HepG2 (cell line): ENCODE data around the gene PIAS1. TPM values are rescaled to one million over a fixed set of nuclear protein-coding genes. Genes with fewer than 3 reads are reported as not detected.

ENCODE experiments used
- ARNT2 ChIP-seq: sonication (generic); formaldehyde crosslinking; IDR thresholded peaks from 2 replicates; pipeline ENCODE4 v1.8.0; 2022; ENCODE audit warnings: mild to moderate bottlenecking, low read depth, missing genetic modification reagents, moderate library complexity
- BORCS8-MEF2B ChIP-seq: sonication (generic); formaldehyde crosslinking; IDR thresholded peaks from 2 replicates; pipeline ENCODE4 v1.8.0; 2022; ENCODE audit warnings: mild to moderate bottlenecking, missing genetic modification reagents
- CHD2 ChIP-seq: IDR thresholded peaks from 2 replicates; pipeline ENCODE4 v1.6.1; 2011; ENCODE audit warnings: low read depth, low read length, improper control_type of control experiment
- KAT8 ChIP-seq: IDR thresholded peaks from 2 replicates; pipeline ENCODE4 v1.6.1; 2016; ENCODE audit warnings: missing genetic modification reagents, missing compliant biosample characterization
- KMT2B ChIP-seq: IDR thresholded peaks from 2 replicates; pipeline ENCODE4 v1.6.1; 2016; ENCODE audit warnings: missing genetic modification reagents, missing compliant biosample characterization
- NBN ChIP-seq: fragments of 450-650 bp; conservative IDR thresholded peaks from 2 replicates; pipeline ENCODE4 v1.6.1; 2017
- NONO ChIP-seq, 2 experiments: fragments of 450-650 bp in 1 of 2; sonication (generic) in 1 of 2; formaldehyde crosslinking in 1 of 2; IDR thresholded peaks in 1 of 2; conservative IDR thresholded peaks in 1 of 2; 2 replicates each; pipeline versions ENCODE4 v1.6.1 to v1.8.0; 2017 to 2022; ENCODE audit warnings: mild to moderate bottlenecking in 1 of 2, missing genetic modification reagents in 1 of 2, moderate library complexity in 1 of 2
- PHB2 ChIP-seq: fragments of 450-650 bp; IDR thresholded peaks from 2 replicates; pipeline ENCODE4 v1.6.1; 2018; ENCODE audit not compliant: partially characterized antibody
- RCOR2 ChIP-seq: IDR thresholded peaks from 2 replicates; pipeline ENCODE4 v1.6.1; 2016; ENCODE audit warnings: missing biosample characterization, missing genetic modification reagents
- TARDBP ChIP-seq: sonication (generic); formaldehyde crosslinking; IDR thresholded peaks from 2 replicates; pipeline ENCODE4 v1.8.0; 2022; ENCODE audit warnings: mild to moderate bottlenecking, missing genetic modification reagents
- ZNF501 ChIP-seq: sonication (generic); formaldehyde crosslinking; IDR thresholded peaks from 2 replicates; pipeline ENCODE4 v1.5.1; 2020; ENCODE audit warnings: mild to moderate bottlenecking, moderate library complexity, missing genetic modification reagents
- ZNF772 ChIP-seq: sonication (generic); formaldehyde crosslinking; IDR thresholded peaks from 2 replicates; pipeline ENCODE4 v1.5.0; 2020; ENCODE audit warnings: mild to moderate bottlenecking, missing genetic modification reagents
- ZNF773 ChIP-seq: sonication (generic); formaldehyde crosslinking; IDR thresholded peaks from 2 replicates; pipeline ENCODE4 v1.4.0; 2020; ENCODE audit warnings: missing genetic modification reagents, borderline replicate concordance
- polyA plus RNA-seq, 8 experiments: library from polyadenylated mRNA; depleted of rRNA in 3 of 8; stranded (reverse) in 7 of 8; unstranded in 1 of 8; fragments of >200 nt; fragmentation: Illumina TruSeq in 4 of 8; extraction: Trizol in 4 of 8; gene quantifications; 2 replicates each; pipeline versions ENCODE4 v1.2.1 to v1.2.3, GENCODE V29; 2011 to 2016; ENCODE audit warnings: low read depth in 4 of 8, missing spikeins in 1 of 8, mixed read lengths in 1 of 8; ENCODE audit not compliant: insufficient read depth in 1 of 8
- total RNA-seq, 5 experiments: library from RNA; depleted of rRNA; stranded (reverse); fragments of >200 nt; fragmentation: Illumina TruSeq; extraction: Trizol; gene quantifications; 2 replicates each; pipeline ENCODE4 v1.2.3, GENCODE V29; 2016; ENCODE audit warnings: low read depth in 1 of 5
- TF ChIP-seq, protein P1 (sequence below): sonication (generic); formaldehyde crosslinking; IDR thresholded peaks from 2 replicates; pipeline ENCODE4 v1.5.0; 2020; ENCODE audit warnings: missing genetic modification reagents
- TF ChIP-seq, protein P2 (sequence below): sonication (generic); IDR thresholded peaks from 2 replicates; pipeline ENCODE4 v1.6.1; 2016; ENCODE audit warnings: low read depth, borderline replicate concordance
- TF ChIP-seq, protein P3 (sequence below): sonication (generic); formaldehyde crosslinking; IDR thresholded peaks from 2 replicates; pipeline ENCODE4 v1.4.0; 2020; ENCODE audit warnings: missing genetic modification reagents, borderline replicate concordance
- TF ChIP-seq, protein P4 (sequence below): IDR thresholded peaks from 2 replicates; pipeline ENCODE4 v1.6.1; 2016; ENCODE audit warnings: low read depth, control low read depth
- TF ChIP-seq, protein P5 (sequence below): sonication (generic); formaldehyde crosslinking; IDR thresholded peaks from 2 replicates; pipeline ENCODE4 v1.4.0; 2020; ENCODE audit warnings: mild to moderate bottlenecking, missing genetic modification reagents
- TF ChIP-seq, protein P6 (sequence below), 2 experiments: sonication (generic) in 1 of 2; formaldehyde crosslinking in 1 of 2; IDR thresholded peaks; 2 replicates each; pipeline versions ENCODE4 v1.4.0 to v1.6.1; 2018 to 2020; ENCODE audit warnings: missing genetic modification reagents in 2 of 2, borderline replicate concordance in 1 of 2, low read depth in 1 of 2, mild to moderate bottlenecking in 1 of 2, missing biosample characterization in 1 of 2

The PIAS1 gene
- total and polyA plus RNA-seq, 2 of the 13 experiments (the other 11 are each of a cell fraction or from before 2014, with no cell fraction given) = 20.7 to 33.7 TPM

DNA sequence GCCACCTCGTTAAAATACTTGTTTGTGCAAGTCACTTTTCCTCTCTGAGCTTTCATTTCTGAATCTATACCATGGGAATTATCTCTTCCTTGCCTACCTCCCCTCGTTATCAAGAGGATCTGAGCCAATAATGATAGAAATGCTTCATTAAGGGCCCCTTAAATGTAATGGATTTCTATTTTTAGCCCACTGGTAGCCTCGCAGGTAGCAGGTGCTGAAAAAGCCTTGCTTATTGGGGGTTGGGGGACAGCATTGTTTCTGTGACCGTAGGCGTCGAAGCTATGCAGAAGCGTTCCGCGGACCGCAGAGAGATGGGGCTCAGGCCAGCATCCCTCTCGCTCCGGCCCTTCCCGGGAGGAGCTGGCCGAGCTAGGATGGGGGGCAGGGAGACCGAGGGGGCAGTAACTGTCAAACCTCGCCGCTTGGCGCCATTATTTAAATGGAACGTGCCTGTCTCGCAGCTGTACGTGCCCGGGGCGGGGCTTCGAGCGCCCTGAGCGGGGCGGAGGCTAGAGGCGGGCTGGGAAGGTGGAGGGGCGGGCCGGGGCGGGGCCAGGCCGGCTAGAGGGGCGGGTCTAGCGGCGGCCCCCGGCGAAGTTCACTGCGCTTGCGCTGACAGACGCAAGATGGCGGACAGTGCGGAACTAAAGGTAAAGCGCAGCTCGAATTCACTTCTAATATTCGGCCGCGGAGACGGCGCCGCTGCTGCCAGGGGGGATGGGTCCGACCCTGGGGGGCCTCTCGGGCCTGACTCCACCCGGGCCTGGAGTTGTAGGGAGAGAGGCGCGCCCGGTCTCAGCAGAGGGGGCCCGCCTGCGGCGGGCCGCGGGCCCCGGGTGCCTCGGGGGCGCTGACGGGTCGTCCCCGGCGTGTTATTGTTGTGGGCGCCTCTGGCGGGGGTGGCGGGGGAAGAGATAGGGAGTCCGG, at the start of gene PIAS1 (continued):
- peak; percentile 15; the same call in 1 of the 2 replicates for TF ChIP-seq ZNF772 (CRISPR knock-in tag)
- TF ChIP-seq, protein P1, sequence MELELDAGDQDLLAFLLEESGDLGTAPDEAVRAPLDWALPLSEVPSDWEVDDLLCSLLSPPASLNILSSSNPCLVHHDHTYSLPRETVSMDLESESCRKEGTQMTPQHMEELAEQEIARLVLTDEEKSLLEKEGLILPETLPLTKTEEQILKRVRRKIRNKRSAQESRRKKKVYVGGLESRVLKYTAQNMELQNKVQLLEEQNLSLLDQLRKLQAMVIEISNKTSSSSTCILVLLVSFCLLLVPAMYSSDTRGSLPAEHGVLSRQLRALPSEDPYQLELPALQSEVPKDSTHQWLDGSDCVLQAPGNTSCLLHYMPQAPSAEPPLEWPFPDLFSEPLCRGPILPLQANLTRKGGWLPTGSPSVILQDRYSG (CRISPR knock-in tag) = 0 out of 2 replicates have a peak, but pooled peaks have one; percentile 50
- TF ChIP-seq ZNF501 (CRISPR knock-in tag) = peak; percentile 48; the same call in 1 of the 2 replicates
- TF ChIP-seq, protein P2, sequence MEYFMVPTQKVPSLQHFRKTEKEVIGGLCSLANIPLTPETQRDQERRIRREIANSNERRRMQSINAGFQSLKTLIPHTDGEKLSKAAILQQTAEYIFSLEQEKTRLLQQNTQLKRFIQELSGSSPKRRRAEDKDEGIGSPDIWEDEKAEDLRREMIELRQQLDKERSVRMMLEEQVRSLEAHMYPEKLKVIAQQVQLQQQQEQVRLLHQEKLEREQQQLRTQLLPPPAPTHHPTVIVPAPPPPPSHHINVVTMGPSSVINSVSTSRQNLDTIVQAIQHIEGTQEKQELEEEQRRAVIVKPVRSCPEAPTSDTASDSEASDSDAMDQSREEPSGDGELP = peak; percentile 71
- TF ChIP-seq, protein P3, sequence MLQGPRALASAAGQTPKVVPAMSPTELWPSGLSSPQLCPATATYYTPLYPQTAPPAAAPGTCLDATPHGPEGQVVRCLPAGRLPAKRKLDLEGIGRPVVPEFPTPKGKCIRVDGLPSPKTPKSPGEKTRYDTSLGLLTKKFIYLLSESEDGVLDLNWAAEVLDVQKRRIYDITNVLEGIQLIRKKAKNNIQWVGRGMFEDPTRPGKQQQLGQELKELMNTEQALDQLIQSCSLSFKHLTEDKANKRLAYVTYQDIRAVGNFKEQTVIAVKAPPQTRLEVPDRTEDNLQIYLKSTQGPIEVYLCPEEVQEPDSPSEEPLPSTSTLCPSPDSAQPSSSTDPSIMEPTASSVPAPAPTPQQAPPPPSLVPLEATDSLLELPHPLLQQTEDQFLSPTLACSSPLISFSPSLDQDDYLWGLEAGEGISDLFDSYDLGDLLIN (CRISPR knock-in tag) = peak; percentile 44; the same call in 1 of the 2 replicates
- peak; percentile 75; the same call in 1 of the 2 replicates for TF ChIP-seq TARDBP (CRISPR knock-in tag)
- TF ChIP-seq, protein P4, sequence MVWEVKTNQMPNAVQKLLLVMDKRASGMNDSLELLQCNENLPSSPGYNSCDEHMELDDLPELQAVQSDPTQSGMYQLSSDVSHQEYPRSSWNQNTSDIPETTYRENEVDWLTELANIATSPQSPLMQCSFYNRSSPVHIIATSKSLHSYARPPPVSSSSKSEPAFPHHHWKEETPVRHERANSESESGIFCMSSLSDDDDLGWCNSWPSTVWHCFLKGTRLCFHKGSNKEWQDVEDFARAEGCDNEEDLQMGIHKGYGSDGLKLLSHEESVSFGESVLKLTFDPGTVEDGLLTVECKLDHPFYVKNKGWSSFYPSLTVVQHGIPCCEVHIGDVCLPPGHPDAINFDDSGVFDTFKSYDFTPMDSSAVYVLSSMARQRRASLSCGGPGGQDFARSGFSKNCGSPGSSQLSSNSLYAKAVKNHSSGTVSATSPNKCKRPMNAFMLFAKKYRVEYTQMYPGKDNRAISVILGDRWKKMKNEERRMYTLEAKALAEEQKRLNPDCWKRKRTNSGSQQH = no peak
- TF ChIP-seq, protein P5, sequence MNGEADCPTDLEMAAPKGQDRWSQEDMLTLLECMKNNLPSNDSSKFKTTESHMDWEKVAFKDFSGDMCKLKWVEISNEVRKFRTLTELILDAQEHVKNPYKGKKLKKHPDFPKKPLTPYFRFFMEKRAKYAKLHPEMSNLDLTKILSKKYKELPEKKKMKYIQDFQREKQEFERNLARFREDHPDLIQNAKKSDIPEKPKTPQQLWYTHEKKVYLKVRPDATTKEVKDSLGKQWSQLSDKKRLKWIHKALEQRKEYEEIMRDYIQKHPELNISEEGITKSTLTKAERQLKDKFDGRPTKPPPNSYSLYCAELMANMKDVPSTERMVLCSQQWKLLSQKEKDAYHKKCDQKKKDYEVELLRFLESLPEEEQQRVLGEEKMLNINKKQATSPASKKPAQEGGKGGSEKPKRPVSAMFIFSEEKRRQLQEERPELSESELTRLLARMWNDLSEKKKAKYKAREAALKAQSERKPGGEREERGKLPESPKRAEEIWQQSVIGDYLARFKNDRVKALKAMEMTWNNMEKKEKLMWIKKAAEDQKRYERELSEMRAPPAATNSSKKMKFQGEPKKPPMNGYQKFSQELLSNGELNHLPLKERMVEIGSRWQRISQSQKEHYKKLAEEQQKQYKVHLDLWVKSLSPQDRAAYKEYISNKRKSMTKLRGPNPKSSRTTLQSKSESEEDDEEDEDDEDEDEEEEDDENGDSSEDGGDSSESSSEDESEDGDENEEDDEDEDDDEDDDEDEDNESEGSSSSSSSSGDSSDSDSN (CRISPR knock-in tag) = 0 out of 2 replicates have a peak, but pooled peaks have one; percentile 25
- TF ChIP-seq RCOR2 (CRISPR knock-in tag) = 0 out of 2 replicates have a peak, but pooled peaks have one; percentile 27
- TF ChIP-seq KAT8 (CRISPR knock-in tag) = peak; percentile 72
- TF ChIP-seq ARNT2 (CRISPR knock-in tag) = no peak
- no peak for TF ChIP-seq NBN
- no peak for TF ChIP-seq NONO (IDR thresholded peaks at IDR 0.05)
- TF ChIP-seq NONO (CRISPR knock-in tag; conservative IDR thresholded peaks at IDR 0.05) = peak; percentile 54; the same call in 1 of the 2 replicates
- no peak for TF ChIP-seq PHB2
- TF ChIP-seq, protein P6, sequence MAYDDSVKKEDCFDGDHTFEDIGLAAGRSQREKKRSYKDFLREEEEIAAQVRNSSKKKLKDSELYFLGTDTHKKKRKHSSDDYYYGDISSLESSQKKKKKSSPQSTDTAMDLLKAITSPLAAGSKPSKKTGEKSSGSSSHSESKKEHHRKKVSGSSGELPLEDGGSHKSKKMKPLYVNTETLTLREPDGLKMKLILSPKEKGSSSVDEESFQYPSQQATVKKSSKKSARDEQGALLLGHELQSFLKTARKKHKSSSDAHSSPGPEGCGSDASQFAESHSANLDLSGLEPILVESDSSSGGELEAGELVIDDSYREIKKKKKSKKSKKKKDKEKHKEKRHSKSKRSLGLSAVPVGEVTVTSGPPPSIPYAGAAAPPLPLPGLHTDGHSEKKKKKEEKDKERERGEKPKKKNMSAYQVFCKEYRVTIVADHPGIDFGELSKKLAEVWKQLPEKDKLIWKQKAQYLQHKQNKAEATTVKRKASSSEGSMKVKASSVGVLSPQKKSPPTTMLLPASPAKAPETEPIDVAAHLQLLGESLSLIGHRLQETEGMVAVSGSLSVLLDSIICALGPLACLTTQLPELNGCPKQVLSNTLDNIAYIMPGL (CRISPR knock-in tag; IDR thresholded peaks at IDR 0.05; ENCODE audit: borderline replicate concordance in 1 of 2, low read depth in 1 of 2) = peak in 1 of 2 experiments; percentile 56; a peak in 1 of 4 replicates
- TF ChIP-seq BORCS8-MEF2B (CRISPR knock-in tag) = peak; percentile 92
- TF ChIP-seq CHD2 = no peak
- TF ChIP-seq ZNF773 (CRISPR knock-in tag) = no peak
- peak; percentile 61; the same call in 1 of the 2 replicates for TF ChIP-seq KMT2B (CRISPR knock-in tag)
